ENCODE measurements around the gene TWF2.

Gene TWF2

GRCh38 chr3:52249683-52250082 is 10.7 kb upstream of the TWF2 start:
- Mint-ChIP-seq H3K36me3 (peaks cover 42 to 58% of the 10 kb centered on the region in 2 donors), H3K9me3 (peaks cover 0 to 1% of the 10 kb centered on the region in 2 donors), H3K27me3 (no peaks in the 10 kb centered on the region), H3K27ac (peak overlapping the region; percentile 34), H3K4me3 (no peak overlapping the region), H3K4me1 (peaks cover 45 to 80% of the 10 kb centered on the region in 2 donors)
- ATAC-seq (replicated peaks), result no peak
- DNase-seq, result no peak

- DNase-seq, result no peak
- Mint-ChIP-seq H3K9me3 (peaks cover 0 to 1% of the 10 kb centered on the region in 2 donors), H3K27ac (peak overlapping the region; percentile 82), H3K4me3 (peak overlapping the region in 1 of 2 donors; percentile 47), H3K4me1 (peaks cover 47 to 81% of the 10 kb centered on the region in 2 donors), H3K36me3 (peaks cover 40 to 58% of the 10 kb centered on the region in 2 donors), H3K27me3 (no peaks in the 10 kb centered on the region)
- no peak for ATAC-seq (replicated peaks)
Measured at GRCh38 chr3:52248816-52249547, 10.0 kb upstream of the TWF2 start.

- Mint-ChIP-seq H3K9me3 (peaks cover 0 to 2% of the 10 kb centered on the region in 2 donors), H3K36me3 (peaks cover 39 to 52% of the 10 kb centered on the region in 2 donors), H3K4me3 (peak overlapping the region in 1 of 2 donors; percentile 46), H3K27me3 (no peaks in the 10 kb centered on the region), H3K27ac (peak overlapping the region; percentile 82), H3K4me1 (peaks cover 45 to 81% of the 10 kb centered on the region in 2 donors)
- ATAC-seq (replicated peaks), result no peak
- no peak for DNase-seq
Measured at GRCh38 chr3:52248165-52248541, 9.2 kb upstream of the TWF2 start.

GRCh38 chr3:52247409-52248164 is 8.6 kb upstream of the TWF2 start:
- H3K27me3 Mint-ChIP-seq, result no peaks in the 10 kb centered on the region

GRCh38 chr3:52246728-52247408 is 7.9 kb upstream of the TWF2 start:
- Mint-ChIP-seq H3K4me3 (peak overlapping the region; percentile 80 to 81), H3K4me1 (peaks cover 45 to 75% of the 10 kb centered on the region in 2 donors), H3K27me3 (no peaks in the 10 kb centered on the region), H3K27ac (peak overlapping the region; percentile 91), H3K36me3 (peaks cover 34 to 45% of the 10 kb centered on the region in 2 donors), H3K9me3 (peaks cover 0 to 1% of the 10 kb centered on the region in 2 donors)
- ATAC-seq (replicated peaks) (no peak), DNase-seq (no peak)

More at GRCh38 chr3:52247409-52248164, 8.6 kb upstream of the TWF2 start:
- peaks cover 43 to 77% of the 10 kb centered on the region in 2 donors for H3K4me1 Mint-ChIP-seq
- H3K27ac Mint-ChIP-seq, result peak overlapping the region; percentile 82
- no peak for DNase-seq
- peak overlapping the region; percentile 80 to 81 for H3K4me3 Mint-ChIP-seq
- peaks cover 0 to 1% of the 10 kb centered on the region in 2 donors for H3K9me3 Mint-ChIP-seq
- ATAC-seq (replicated peaks), result no peak
- H3K36me3 Mint-ChIP-seq, result peaks cover 36 to 49% of the 10 kb centered on the region in 2 donors

- Mint-ChIP-seq H3K27me3 (no peaks in the 10 kb centered on the region), H3K4me3 (peak overlapping the region; percentile 80 to 81), H3K4me1 (peaks cover 46 to 79% of the 10 kb centered on the region in 2 donors), H3K36me3 (peaks cover 34 to 46% of the 10 kb centered on the region in 2 donors), H3K9me3 (peaks cover 0 to 1% of the 10 kb centered on the region in 2 donors), H3K27ac (peak overlapping the region; percentile 91)
- ATAC-seq (replicated peaks), result no peak
- no peak for DNase-seq
Measured at GRCh38 chr3:52246264-52246620, 7.3 kb upstream of the TWF2 start.

GRCh38 chr3:52245322-52246263 is 6.6 kb upstream of the TWF2 start, which contains the start of gene PPM1M:
Gene PPM1M, plus strand, starts transcription at chr3:52245759. Its CDS starts 66 bp downstream, at chr3:52245825.
- Mint-ChIP-seq H3K4me3 (peak within 1 kb of the TSS; percentile 82 to 85), H3K27me3 (no peaks in the 10 kb centered on the region), H3K4me1 (peaks cover 51 to 84% of the 10 kb centered on the region in 2 donors), H3K27ac (peak within 1 kb of the TSS; percentile 98), H3K36me3 (peaks cover 37 to 49% of the 10 kb centered on the region in 2 donors), H3K9me3 (peaks cover 0 to 1% of the 10 kb centered on the region in 2 donors)
- DNase-seq, result peak; percentile 34
- ATAC-seq (replicated peaks), result peak; percentile 3 to 12

GRCh38 chr3:52243791-52244628 is 5.1 kb upstream of the TWF2 start:
- H3K27ac Mint-ChIP-seq, result peak overlapping the region; percentile 98
- peak; percentile 93 for DNase-seq
- H3K4me1 Mint-ChIP-seq, result peaks cover 60 to 87% of the 10 kb centered on the region in 2 donors
- ATAC-seq (replicated peaks), result peak; percentile 81 to 82
- peaks cover 32 to 51% of the 10 kb centered on the region in 2 donors for H3K36me3 Mint-ChIP-seq
- H3K9me3 Mint-ChIP-seq, result peaks cover 0 to 1% of the 10 kb centered on the region in 2 donors
- H3K4me3 Mint-ChIP-seq, result peak overlapping the region; percentile 82 to 85
- H3K27me3 Mint-ChIP-seq, result no peaks in the 10 kb centered on the region

- Mint-ChIP-seq H3K4me3 (no peak overlapping the region), H3K9me3 (peaks cover 0 to 1% of the 10 kb centered on the region in 2 donors)
Measured at GRCh38 chr3:52242039-52242438, 3.1 kb upstream of the TWF2 start.

GRCh38 chr3:52240886-52241370 is 2.0 kb upstream of the TWF2 start:
- Mint-ChIP-seq H3K4me3 (peak overlapping the region; percentile 46 to 94), H3K27me3 (no peaks in the 10 kb centered on the region), H3K9me3 (peaks cover 0 to 1% of the 10 kb centered on the region in 2 donors), H3K36me3 (peaks cover 15 to 37% of the 10 kb centered on the region in 2 donors), H3K4me1 (peaks cover 56 to 85% of the 10 kb centered on the region in 2 donors), H3K27ac (peak overlapping the region; percentile 88)
- DNase-seq (no peak), ATAC-seq (replicated peaks) (no peak)

More at GRCh38 chr3:52242039-52242438, 3.1 kb upstream of the TWF2 start:
- no peak for ATAC-seq (replicated peaks)
- Mint-ChIP-seq H3K36me3 (peaks cover 15 to 40% of the 10 kb centered on the region in 2 donors), H3K27ac (no peak overlapping the region), H3K27me3 (no peaks in the 10 kb centered on the region), H3K4me1 (peaks cover 57 to 85% of the 10 kb centered on the region in 2 donors)
- DNase-seq, result no peak

GRCh38 chr3:52240059-52240885 is 1.3 kb upstream of the TWF2 start:
- ATAC-seq (replicated peaks), result no peak
- no peaks in the 10 kb centered on the region for H3K27me3 Mint-ChIP-seq
- H3K4me1 Mint-ChIP-seq, result peaks cover 59 to 90% of the 10 kb centered on the region in 2 donors
- H3K9me3 Mint-ChIP-seq, result peaks cover 0 to 1% of the 10 kb centered on the region in 2 donors
- H3K27ac Mint-ChIP-seq, result peak overlapping the region; percentile 88
- DNase-seq, result no peak
- peak overlapping the region; percentile 94 for H3K4me3 Mint-ChIP-seq
- peaks cover 17 to 40% of the 10 kb centered on the region in 2 donors for H3K36me3 Mint-ChIP-seq

All from stimulated activated naive B cell treated with anti-CD40 and anti-IgM and Interleukin-4, amounts not matched to agents 10 μg/mL and 1 μg/mL and 100 μg/mL, for 72 hours (primary cell).